Stimulated activated CD4-positive, alpha-beta T cell treated with anti-CD3 and anti-CD28 coated beads, Interleukin-4, amount 100 ng/mL, for 1 hour (primary cell): ENCODE results near the gene RNASE11.
"Not testable (repeated sequence)": the region's sequence is repeated elsewhere in the genome, so short reads cannot be mapped to it uniquely, and the experiment has no call there.

Experiments
- DNase-seq: peaks from one replicate; pipeline ENCODE4 v3.0.0-alpha.2; 2020

The RNASE11 gene

GRCh38 chr14:20578325-20578724 lies 9.5 kb downstream of the RNASE11 start:
- no peak for DNase-seq

- not testable (repeated sequence) for DNase-seq
Observed at GRCh38 chr14:20572382-20572990, 15.3 kb downstream of the RNASE11 start.

- not testable (repeated sequence) for DNase-seq
Observed at GRCh38 chr14:20570720-20571119, 17.1 kb downstream of the RNASE11 start.

- not testable (repeated sequence) for DNase-seq
Observed at GRCh38 chr14:20569865-20570264, 17.9 kb downstream of the RNASE11 start.

- DNase-seq = no peak
Observed at GRCh38 chr14:20569066-20569465, 18.7 kb downstream of the RNASE11 start.

- no peak for DNase-seq
Observed at GRCh38 chr14:20568393-20568792, 19.4 kb downstream of the RNASE11 start.

GRCh38 chr14:20567199-20567598 lies 20.6 kb downstream of the RNASE11 start:
- DNase-seq = not testable (repeated sequence)

GRCh38 chr14:20564501-20564997 lies 23.3 kb downstream of the RNASE11 start:
- DNase-seq = no peak

GRCh38 chr14:20563971-20564370 lies 23.8 kb downstream of the RNASE11 start:
- DNase-seq = no peak

- DNase-seq = no peak
Observed at GRCh38 chr14:20560961-20561360, 26.8 kb downstream of the RNASE11 start, which contains the start of gene RNASE9. TSS of gene RNASE9 (minus strand) at chr14:20561047.

GRCh38 chr14:20559461-20559904 lies 28.3 kb downstream of the RNASE11 start:
- DNase-seq = no peak

- no peak for DNase-seq
Observed at GRCh38 chr14:20557212-20557542, 30.6 kb downstream of the RNASE11 start.

- no peak for DNase-seq
Observed at GRCh38 chr14:20556500-20557211, 31.1 kb downstream of the RNASE11 start.

- no peak for DNase-seq
Observed at GRCh38 chr14:20555845-20556244, 32.0 kb downstream of the RNASE11 start.

GRCh38 chr14:20553024-20553423 lies 34.8 kb downstream of the RNASE11 start:
- DNase-seq = no peak

- DNase-seq = no peak
Observed at GRCh38 chr14:20551606-20552005, 36.2 kb downstream of the RNASE11 start.

GRCh38 chr14:20550926-20551325 lies 36.9 kb downstream of the RNASE11 start:
- DNase-seq = no peak

- no peak for DNase-seq
Observed at GRCh38 chr14:20548414-20549158, 39.2 kb downstream of the RNASE11 start.

GRCh38 chr14:20546877-20547276 lies 40.9 kb downstream of the RNASE11 start:
- DNase-seq = no peak

- DNase-seq = no peak
Observed at GRCh38 chr14:20539906-20540305, 47.9 kb downstream of the RNASE11 start.
